Uterus (tissue), 4 donors: ENCODE data around the gene CNDP2. TPM values are rescaled to one million over a fixed set of nuclear protein-coding genes. Genes with fewer than 3 reads are reported as not detected.

Experiments
- DNase-seq, 2 donors: peaks; one replicate each; pipeline ENCODE4 v3.0.0-alpha.2; 2019 to 2020
- H3K27ac ChIP-seq, 2 donors: fragments of 200-600 bp; sonication (generic); 1 replicate in 1 of 2; 2 replicates in 1 of 2; pipeline ENCODE4 v1.5.1; 2016 to 2018
- H3K27me3 ChIP-seq, 2 donors: fragments of 200-600 bp; sonication (generic); one replicate each; pipeline ENCODE4 v1.5.1; 2018 to 2019; ENCODE audit warnings: control low read depth in 1 of 2
- H3K36me3 ChIP-seq, 2 donors: fragments of 200-600 bp; sonication (generic); one replicate each; pipeline ENCODE4 v1.5.1; 2019; ENCODE audit warnings: control low read depth in 1 of 2
- H3K4me1 ChIP-seq, 2 donors: fragments of 200-600 bp; sonication (generic); one replicate each; pipeline ENCODE4 v1.5.1; 2018 to 2019; ENCODE audit warnings: control low read depth in 1 of 2
- H3K4me3 ChIP-seq, 2 donors: fragments of 200-600 bp; sonication (generic); 1 replicate in 1 of 2; 2 replicates in 1 of 2; pipeline ENCODE4 v1.5.1; 2018 to 2019; ENCODE audit warnings: mild to moderate bottlenecking in 1 of 2
- H3K9me3 ChIP-seq, 2 donors: fragments of 200-600 bp; sonication (generic); one replicate each; pipeline ENCODE4 v1.5.1; 2019; ENCODE audit warnings: control low read depth in 1 of 2
- CTCF ChIP-seq, 4 experiments: fragments of 200-600 bp in 2 of 4; fragments of 450-650 bp in 2 of 4; sonication (generic) in 2 of 4; IDR thresholded peaks; one replicate each; pipeline ENCODE4 v1.5.1; 2016 to 2019; ENCODE audit warnings: antibody characterized with exemption in 4 of 4, mild to moderate bottlenecking in 2 of 4, moderate library complexity in 1 of 4
- POLR2A ChIP-seq, 2 donors: fragments of 450-650 bp; IDR thresholded peaks; one replicate each; pipeline ENCODE4 v1.6.1; 2016; ENCODE audit warnings: antibody characterized with exemption in 2 of 2, mild to moderate bottlenecking in 1 of 2, moderate library complexity in 1 of 2
- intact Hi-C: fragments of 100-400 bp; cut with DNase I; formaldehyde crosslinking; loops from one replicate; pipeline ENCODE4 v1.15.1; 2023; ENCODE audit warnings: low total_unique reads
- total RNA-seq, 4 donors: library from RNA; depleted of rRNA in 3 of 4; stranded (reverse); fragments of >200 nt in 3 of 4; gene quantifications; one replicate each; pipeline versions ENCODE4 v1.1.0 to v1.2.4, GENCODE V29; 2014 to 2023
- donor health status: DM: yes; HTN: yes; CAD: no.

Gene CNDP2
- total RNA-seq, 4 donors from 2014 or later = 56.2 to 149 (median 110) TPM

GRCh38 chr18:74508366-74508765 is 12.2 kb downstream of the CNDP2 start:
- DNase-seq = no peak
- no peak overlapping the region for H3K4me3 ChIP-seq
- no peaks in the 10 kb centered on the region for H3K4me1 ChIP-seq
- H3K9me3 ChIP-seq = no peaks in the 10 kb centered on the region
- TF ChIP-seq CTCF (IDR thresholded peaks at IDR 0.05) (no peak), POLR2A (IDR thresholded peaks at IDR 0.05) (no peak)
- no peaks in the 10 kb centered on the region for H3K27me3 ChIP-seq
- H3K36me3 ChIP-seq = no peaks in the 10 kb centered on the region
- no peak overlapping the region for H3K27ac ChIP-seq
- intact Hi-C loops = no loop called here

GRCh38 chr18:74508821-74509225 is 12.7 kb downstream of the CNDP2 start:
- no peaks in the 10 kb centered on the region for H3K9me3 ChIP-seq
- H3K27me3 ChIP-seq = no peaks in the 10 kb centered on the region
- no peak for DNase-seq
- H3K27ac ChIP-seq = no peak overlapping the region
- no peaks in the 10 kb centered on the region for H3K36me3 ChIP-seq
- intact Hi-C loops = no loop called here
- TF ChIP-seq POLR2A (IDR thresholded peaks at IDR 0.05) (no peak), CTCF (IDR thresholded peaks at IDR 0.05) (no peak)
- no peak overlapping the region for H3K4me3 ChIP-seq
- no peaks in the 10 kb centered on the region for H3K4me1 ChIP-seq

- no peak for DNase-seq
- intact Hi-C loops = no loop called here
- no peak overlapping the region for H3K27ac ChIP-seq
- H3K27me3 ChIP-seq = no peaks in the 10 kb centered on the region
- H3K4me1 ChIP-seq = no peaks in the 10 kb centered on the region
- H3K4me3 ChIP-seq = no peak overlapping the region
- no peaks in the 10 kb centered on the region for H3K36me3 ChIP-seq
- TF ChIP-seq CTCF (IDR thresholded peaks at IDR 0.05) (no peak), POLR2A (IDR thresholded peaks at IDR 0.05) (no peak)
- H3K9me3 ChIP-seq = no peaks in the 10 kb centered on the region
Observed at GRCh38 chr18:74509856-74510769, 13.9 kb downstream of the CNDP2 start.

GRCh38 chr18:74510770-74511095 is 14.6 kb downstream of the CNDP2 start:
- intact Hi-C loops = no loop called here
- Histone ChIP-seq H3K9me3 (no peaks in the 10 kb centered on the region), H3K27ac (no peak overlapping the region), H3K27me3 (no peaks in the 10 kb centered on the region), H3K4me1 (no peaks in the 10 kb centered on the region), H3K4me3 (no peak overlapping the region), H3K36me3 (no peaks in the 10 kb centered on the region)
- TF ChIP-seq CTCF (IDR thresholded peaks at IDR 0.05) (no peak), POLR2A (IDR thresholded peaks at IDR 0.05) (no peak)
- no peak for DNase-seq

- Histone ChIP-seq H3K27ac (no peak overlapping the region), H3K9me3 (no peaks in the 10 kb centered on the region), H3K27me3 (no peaks in the 10 kb centered on the region), H3K36me3 (no peaks in the 10 kb centered on the region), H3K4me1 (no peaks in the 10 kb centered on the region), H3K4me3 (no peak overlapping the region)
- no peak for TF ChIP-seq POLR2A (IDR thresholded peaks at IDR 0.05)
- no peak for TF ChIP-seq CTCF (IDR thresholded peaks at IDR 0.05)
- intact Hi-C loops = no loop called here
- no peak for DNase-seq
Observed at GRCh38 chr18:74511823-74512222, 15.7 kb downstream of the CNDP2 start.
